GM04503 (cell line): ENCODE data around the gene TECTB.

Experiments used
- DNase-seq: peaks from one replicate; pipeline ENCODE4 v3.0.0-alpha.2; 2012; ENCODE audit warnings: low read depth

Gene TECTB

GRCh38 chr10:112275512-112276245, 7.5 kb upstream of the TECTB start:
- no peak for DNase-seq

DNA sequence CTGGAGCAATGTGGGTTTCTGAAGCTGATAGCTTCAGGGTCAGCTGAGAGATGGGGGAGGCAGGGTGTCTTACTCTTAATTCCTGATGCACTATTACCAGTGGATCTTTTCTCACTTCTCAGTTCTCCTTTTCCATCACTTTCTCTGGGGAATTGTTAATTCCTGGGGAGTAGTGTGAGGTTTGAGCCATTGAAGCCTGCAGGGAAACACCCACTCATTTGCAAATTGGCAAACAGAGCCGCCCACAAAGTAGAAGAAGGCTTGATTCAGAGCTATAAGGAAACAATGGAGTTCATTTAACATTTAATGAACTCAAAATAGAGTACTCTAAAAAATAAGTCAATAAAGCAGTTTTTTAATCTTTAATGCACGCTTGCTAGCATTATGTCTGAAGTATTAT, 4.3 kb upstream of the TECTB start:
- DNase-seq = no peak

- DNase-seq = no peak
These were observed 3.8 kb upstream of the TECTB start for GRCh38 chr10:112279433-112279832.

DNA sequence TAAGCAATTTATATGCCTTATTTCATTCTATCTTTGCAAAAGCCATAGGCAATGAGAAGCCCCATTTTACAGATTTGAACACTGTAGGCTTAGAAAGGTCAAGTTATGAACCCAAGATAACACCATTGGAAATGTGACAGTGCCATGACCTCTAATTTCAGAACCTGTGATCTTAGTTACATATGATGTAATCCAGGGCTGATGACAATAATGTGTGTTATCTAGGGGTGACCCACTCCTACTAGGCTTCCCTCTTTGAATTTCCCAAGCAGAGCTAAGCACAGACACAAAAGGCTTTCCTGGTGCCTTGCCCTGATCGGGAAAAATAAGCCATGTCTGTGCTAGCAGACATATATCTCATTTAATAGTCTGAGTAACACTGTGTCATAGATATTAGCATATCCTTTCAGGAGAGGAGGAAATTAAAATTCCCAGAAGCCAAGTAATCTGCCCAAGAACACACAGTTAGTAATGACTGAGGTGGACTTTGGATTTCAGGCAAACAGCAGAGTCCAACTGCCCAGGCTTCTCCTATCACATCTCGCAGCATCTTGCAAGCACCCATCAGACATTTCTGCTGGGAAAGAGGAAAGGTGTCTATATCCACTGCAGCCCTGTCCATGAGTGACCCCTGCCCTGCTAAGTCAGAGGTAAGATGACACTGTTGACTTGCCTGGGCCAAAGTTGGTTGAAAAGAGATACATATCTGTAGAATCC, 2.8 kb upstream of the TECTB start:
- DNase-seq = no peak

- no peak for DNase-seq
These were observed 1.1 kb upstream of the TECTB start for GRCh38 chr10:112282086-112282485.

DNA sequence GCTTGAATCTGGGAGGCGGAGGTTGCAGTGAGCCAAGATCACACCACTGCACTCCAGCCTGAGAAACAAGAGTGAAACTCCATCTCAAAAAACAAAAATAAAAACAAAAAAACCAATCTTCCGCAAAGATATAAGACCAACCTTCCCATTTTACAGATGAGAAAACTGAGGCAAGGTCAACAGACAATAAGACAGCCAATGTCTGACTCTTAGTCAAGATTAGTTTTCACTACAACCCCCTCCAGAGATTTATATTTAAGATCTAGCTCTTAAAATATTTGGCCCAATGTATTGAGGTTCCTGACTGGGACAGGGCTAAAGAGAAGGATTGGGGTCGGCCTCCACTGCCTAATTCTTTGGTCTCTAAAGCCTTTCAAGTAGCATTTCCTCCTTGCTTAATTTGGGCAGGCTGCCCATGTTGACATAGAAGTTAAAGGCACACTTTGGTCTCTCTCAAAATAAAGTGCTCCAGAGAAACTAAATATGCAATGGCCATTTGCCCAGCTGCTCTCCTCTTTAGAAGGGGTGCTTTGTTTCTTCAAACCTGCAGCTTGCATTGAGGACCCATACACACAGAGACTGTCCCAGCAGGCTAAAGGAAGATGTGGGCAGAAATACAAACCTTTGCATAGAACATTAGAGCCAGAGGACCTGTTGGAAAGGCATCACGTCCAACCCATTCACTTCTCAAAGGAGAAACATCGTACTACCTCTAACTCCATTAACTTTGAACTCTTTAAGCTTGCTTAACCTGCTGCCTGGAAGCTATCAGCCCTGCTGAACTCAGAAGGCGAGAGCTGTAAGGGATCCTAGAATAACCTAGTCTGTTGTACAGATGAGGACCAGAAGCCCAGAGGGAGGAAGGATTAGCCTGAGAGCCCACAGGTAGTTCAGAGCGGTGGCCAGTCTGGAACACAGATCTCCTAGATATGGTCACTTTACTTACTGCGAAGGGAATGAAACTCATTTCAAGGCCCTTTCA, 3.9 kb downstream of the TECTB start:
- no peak for DNase-seq

DNA sequence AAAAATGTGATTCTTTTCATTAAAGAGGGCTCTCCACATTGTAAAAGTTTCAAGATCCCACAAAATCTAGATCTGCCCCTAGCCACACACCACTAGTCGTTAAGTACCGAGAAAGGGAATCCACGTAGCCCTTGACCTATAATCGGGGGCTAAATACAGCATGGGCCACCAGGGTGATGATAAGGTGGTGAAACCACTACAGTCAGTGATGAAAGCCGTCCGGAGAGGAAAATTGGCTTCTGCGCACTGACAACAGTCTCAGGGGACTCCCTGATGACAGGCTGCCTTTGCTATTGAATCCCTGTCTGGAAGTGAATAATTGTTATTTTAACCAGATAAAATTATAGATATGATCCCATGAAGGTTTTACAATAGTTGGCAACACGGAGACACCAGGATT, 4.6 kb downstream of the TECTB start:
- no peak for DNase-seq

DNA sequence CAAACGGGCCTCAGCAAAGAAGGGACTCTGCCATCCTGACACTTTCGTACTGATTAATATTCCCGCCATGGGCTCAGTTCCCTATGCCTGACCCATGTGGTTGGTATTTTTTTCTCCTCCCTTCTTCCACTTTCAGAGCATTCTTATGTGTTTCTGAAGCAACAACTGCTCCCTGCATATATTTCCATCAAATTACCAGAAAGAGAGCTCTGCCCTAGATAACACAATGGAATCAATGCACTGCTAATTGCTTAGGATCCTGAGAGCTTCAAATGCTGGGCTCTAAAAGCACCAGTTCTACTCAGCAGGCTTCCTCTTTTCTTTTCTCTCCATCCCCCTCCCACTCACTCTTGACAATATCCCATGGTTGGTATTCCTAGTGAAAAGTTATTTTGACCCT, 5.3 kb downstream of the TECTB start:
- DNase-seq = no peak

- no peak for DNase-seq
These were observed 6.3 kb downstream of the TECTB start for GRCh38 chr10:112289373-112290053.

GRCh38 chr10:112290054-112290373, 6.8 kb downstream of the TECTB start:
- DNase-seq = no peak

- DNase-seq = no peak
These were observed 11.0 kb downstream of the TECTB start for GRCh38 chr10:112294169-112294568.

- DNase-seq = no peak
These were observed 12.9 kb downstream of the TECTB start for GRCh38 chr10:112295853-112296830.

GRCh38 chr10:112296908-112297331, 13.7 kb downstream of the TECTB start:
- DNase-seq = no peak

- DNase-seq = no peak
These were observed 15.4 kb downstream of the TECTB start for GRCh38 chr10:112298581-112298980.

DNA sequence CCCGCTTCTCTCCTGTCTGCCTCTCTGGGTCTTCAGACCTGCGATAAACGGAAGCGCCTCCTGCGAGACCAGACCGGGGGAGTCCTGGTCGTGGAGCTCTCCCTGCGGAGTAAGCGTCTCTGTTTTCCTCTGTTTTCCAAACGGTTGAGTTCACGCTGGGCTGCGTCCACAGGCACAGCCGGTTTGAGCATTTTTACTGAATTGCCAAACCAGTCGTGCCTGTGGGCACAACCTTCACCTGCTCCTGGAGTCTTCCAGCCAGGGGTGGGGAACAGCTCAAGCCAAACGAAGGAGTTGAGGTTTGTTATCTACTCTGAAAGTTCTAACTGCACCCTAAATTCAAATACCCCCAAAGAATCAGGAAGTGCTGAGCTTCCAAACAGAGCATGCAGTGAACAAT, 16.3 kb downstream of the TECTB start:
- DNase-seq = no peak

GRCh38 chr10:112302335-112302734, 19.1 kb downstream of the TECTB start:
- DNase-seq = no peak

GRCh38 chr10:112303528-112303927, 20.3 kb downstream of the TECTB start:
- no peak for DNase-seq

- DNase-seq = peak; percentile 67
These were observed 21.2 kb downstream of the TECTB start for GRCh38 chr10:112304267-112304859.

- DNase-seq = no peak
These were observed 24.3 kb downstream of the TECTB start for GRCh38 chr10:112307358-112308124.

DNA sequence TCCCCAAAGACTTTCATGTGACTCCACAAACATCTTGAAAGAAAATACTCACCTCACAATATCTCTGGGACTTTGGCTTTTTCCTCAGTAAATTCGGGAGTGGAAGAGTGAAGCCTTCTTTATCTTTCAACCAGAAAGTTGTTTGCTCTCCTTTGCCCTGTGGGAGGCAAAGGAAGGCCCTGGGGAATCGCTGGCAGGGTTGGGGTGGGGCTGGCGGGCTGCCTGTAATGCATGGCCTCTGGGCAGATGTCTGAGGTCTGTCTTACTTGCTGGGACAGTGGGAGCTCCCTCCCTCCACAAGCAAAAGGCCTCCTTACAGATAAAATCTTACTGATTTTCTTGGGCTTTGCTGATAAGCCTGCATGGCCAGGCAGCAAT, 24.9 kb downstream of the TECTB start:
- no peak for DNase-seq
